Peyer's patch (tissue), 4 donors: Measurements from ENCODE around the gene DPYD. TPM values are rescaled to one million over a fixed set of nuclear protein-coding genes. Genes with fewer than 3 reads are reported as not detected.

Experiments used
- DNase-seq, 3 donors: peaks; one replicate each; pipeline ENCODE4 v3.0.0-alpha.2; 2017 to 2019
- H3K27ac ChIP-seq, 4 donors: fragments of 200-600 bp; sonication (generic); one replicate each; pipeline ENCODE4 v1.5.1; 2016 to 2019
- H3K27me3 ChIP-seq, 2 donors: fragments of 200-600 bp; sonication (generic); one replicate each; pipeline ENCODE4 v1.5.1; 2019
- H3K36me3 ChIP-seq, 3 donors: fragments of 200-600 bp; sonication (generic); one replicate each; pipeline ENCODE4 v1.5.1; 2016 to 2019
- H3K4me1 ChIP-seq, 4 donors: fragments of 200-600 bp; sonication (generic); one replicate each; pipeline ENCODE4 v1.5.1; 2016 to 2019
- H3K4me3 ChIP-seq, 4 donors: fragments of 200-600 bp; sonication (generic); 1 replicate in 3 of 4; 2 replicates in 1 of 4; pipeline ENCODE4 v1.5.1; 2016 to 2019; ENCODE audit warnings: mild to moderate bottlenecking in 1 of 4
- H3K9me3 ChIP-seq, 4 donors: fragments of 200-600 bp; sonication (generic); one replicate each; pipeline ENCODE4 v1.5.1; 2016 to 2019; ENCODE audit warnings: mild to moderate bottlenecking in 1 of 4
- POLR2A ChIP-seq, 2 donors: fragments of 450-650 bp; IDR thresholded peaks; one replicate each; pipeline ENCODE4 v1.5.1; 2017; ENCODE audit warnings: antibody characterized with exemption in 2 of 2, mild to moderate bottlenecking in 2 of 2, moderate library complexity in 2 of 2
- total RNA-seq, 4 donors: library from RNA; depleted of rRNA; stranded (reverse); fragments of >200 nt; gene quantifications; one replicate each; pipeline ENCODE4 v1.1.0, GENCODE V29; 2016
- TF ChIP-seq, protein P1 (sequence below), 6 experiments: fragments of 450-650 bp in 4 of 6; fragments of 200-600 bp in 2 of 6; sonication (generic) in 1 of 6; IDR thresholded peaks; one replicate each; pipeline ENCODE4 v1.5.1; 2017 to 2019; ENCODE audit warnings: antibody characterized with exemption in 6 of 6, mild to moderate bottlenecking in 3 of 6, moderate library complexity in 1 of 6

The DPYD gene
- total RNA-seq, 4 donors from 2014 or later = 30.8 to 39.7 (median 36.4) TPM

- no peak for DNase-seq
Measured at GRCh38 chr1:97649591-97649990, 271.2 kb downstream of the DPYD start.

DNA sequence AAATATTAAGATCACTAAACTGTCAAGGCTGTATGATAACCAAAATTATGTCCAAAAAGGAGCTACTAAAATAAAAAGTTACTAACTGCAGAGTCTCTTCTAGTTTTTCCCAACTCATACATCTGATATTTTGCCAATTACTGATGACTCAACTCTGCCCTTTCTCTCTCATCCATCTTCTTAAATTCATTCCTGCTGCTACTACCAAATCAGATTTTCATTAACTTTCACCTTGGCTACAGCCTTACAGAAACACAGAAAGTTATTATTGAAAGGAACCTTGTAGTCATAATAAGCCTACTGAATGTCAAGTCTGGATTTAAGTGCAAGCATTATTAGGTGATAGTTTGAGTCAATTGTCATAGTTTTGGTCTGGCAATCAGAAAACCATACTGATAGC, 273.1 kb downstream of the DPYD start:
- DNase-seq = no peak
- TF ChIP-seq, protein P1, sequence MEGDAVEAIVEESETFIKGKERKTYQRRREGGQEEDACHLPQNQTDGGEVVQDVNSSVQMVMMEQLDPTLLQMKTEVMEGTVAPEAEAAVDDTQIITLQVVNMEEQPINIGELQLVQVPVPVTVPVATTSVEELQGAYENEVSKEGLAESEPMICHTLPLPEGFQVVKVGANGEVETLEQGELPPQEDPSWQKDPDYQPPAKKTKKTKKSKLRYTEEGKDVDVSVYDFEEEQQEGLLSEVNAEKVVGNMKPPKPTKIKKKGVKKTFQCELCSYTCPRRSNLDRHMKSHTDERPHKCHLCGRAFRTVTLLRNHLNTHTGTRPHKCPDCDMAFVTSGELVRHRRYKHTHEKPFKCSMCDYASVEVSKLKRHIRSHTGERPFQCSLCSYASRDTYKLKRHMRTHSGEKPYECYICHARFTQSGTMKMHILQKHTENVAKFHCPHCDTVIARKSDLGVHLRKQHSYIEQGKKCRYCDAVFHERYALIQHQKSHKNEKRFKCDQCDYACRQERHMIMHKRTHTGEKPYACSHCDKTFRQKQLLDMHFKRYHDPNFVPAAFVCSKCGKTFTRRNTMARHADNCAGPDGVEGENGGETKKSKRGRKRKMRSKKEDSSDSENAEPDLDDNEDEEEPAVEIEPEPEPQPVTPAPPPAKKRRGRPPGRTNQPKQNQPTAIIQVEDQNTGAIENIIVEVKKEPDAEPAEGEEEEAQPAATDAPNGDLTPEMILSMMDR (IDR thresholded peaks at IDR 0.05) = no peak
- no peak for TF ChIP-seq POLR2A (IDR thresholded peaks at IDR 0.05)
- Histone ChIP-seq H3K4me1 (no peaks in the 10 kb centered on the region), H3K27ac (no peak overlapping the region), H3K9me3 (peaks cover 0 to 4% (median 0%) of the 10 kb centered on the region in 4 donors), H3K27me3 (no peaks in the 10 kb centered on the region), H3K4me3 (no peak overlapping the region), H3K36me3 (no peaks in the 10 kb centered on the region)

More at GRCh38 chr1:97649591-97649990, 271.2 kb downstream of the DPYD start:
- H3K9me3 ChIP-seq = peaks cover 0 to 4% (median 0%) of the 10 kb centered on the region in 4 donors
- TF ChIP-seq, protein P1 (IDR thresholded peaks at IDR 0.05) = no peak
- no peak for TF ChIP-seq POLR2A (IDR thresholded peaks at IDR 0.05)
- no peaks in the 10 kb centered on the region for H3K36me3 ChIP-seq
- no peaks in the 10 kb centered on the region for H3K4me1 ChIP-seq
- H3K27me3 ChIP-seq = no peaks in the 10 kb centered on the region
- H3K4me3 ChIP-seq = no peak overlapping the region
- no peak overlapping the region for H3K27ac ChIP-seq

- peaks cover 0 to 4% (median 0%) of the 10 kb centered on the region in 4 donors for H3K9me3 ChIP-seq
- H3K27ac ChIP-seq = no peak overlapping the region
- H3K4me3 ChIP-seq = no peak overlapping the region
- no peak for TF ChIP-seq POLR2A (IDR thresholded peaks at IDR 0.05)
- TF ChIP-seq, protein P1 (IDR thresholded peaks at IDR 0.05) = no peak
- H3K4me1 ChIP-seq = no peaks in the 10 kb centered on the region
- DNase-seq = no peak
- no peaks in the 10 kb centered on the region for H3K36me3 ChIP-seq
- no peaks in the 10 kb centered on the region for H3K27me3 ChIP-seq
Measured at GRCh38 chr1:97646071-97646470, 274.8 kb downstream of the DPYD start.

DNA sequence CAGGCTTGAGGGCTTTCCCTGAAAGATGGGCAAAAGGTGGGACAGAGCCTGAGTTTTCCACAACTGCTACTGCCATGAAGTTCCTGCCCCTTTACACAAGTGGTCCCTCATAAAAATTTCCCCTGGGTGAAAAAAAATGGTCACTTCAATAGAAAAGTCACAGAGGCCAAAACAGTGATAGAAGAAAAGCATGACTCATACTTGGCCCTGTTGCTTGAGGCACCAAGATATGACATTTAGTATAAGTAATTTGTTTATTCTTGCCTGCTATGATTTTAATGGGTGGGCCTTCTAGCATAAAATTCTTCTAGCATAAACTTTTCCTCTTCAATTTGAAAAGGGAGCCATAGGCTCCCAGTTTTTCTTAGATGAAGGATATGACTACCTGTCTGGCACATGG, 280.2 kb downstream of the DPYD start:
- no peak for DNase-seq
- no peaks in the 10 kb centered on the region for H3K4me1 ChIP-seq
- no peaks in the 10 kb centered on the region for H3K27me3 ChIP-seq
- no peak overlapping the region for H3K4me3 ChIP-seq
- H3K9me3 ChIP-seq = no peaks in the 10 kb centered on the region
- TF ChIP-seq POLR2A (IDR thresholded peaks at IDR 0.05) = no peak
- TF ChIP-seq, protein P1 (IDR thresholded peaks at IDR 0.05) = no peak
- no peak overlapping the region for H3K27ac ChIP-seq
- H3K36me3 ChIP-seq = no peaks in the 10 kb centered on the region

- H3K9me3 ChIP-seq = no peaks in the 10 kb centered on the region
- TF ChIP-seq, protein P1 (IDR thresholded peaks at IDR 0.05) = no peak
- no peak for TF ChIP-seq POLR2A (IDR thresholded peaks at IDR 0.05)
- no peaks in the 10 kb centered on the region for H3K4me1 ChIP-seq
- H3K27ac ChIP-seq = no peak overlapping the region
- H3K27me3 ChIP-seq = no peaks in the 10 kb centered on the region
- H3K4me3 ChIP-seq = no peak overlapping the region
- H3K36me3 ChIP-seq = no peaks in the 10 kb centered on the region
- DNase-seq = no peak
Measured at GRCh38 chr1:97636941-97637340, 283.9 kb downstream of the DPYD start.

- no peak for TF ChIP-seq POLR2A (IDR thresholded peaks at IDR 0.05)
- TF ChIP-seq, protein P1 (IDR thresholded peaks at IDR 0.05) = no peak
- H3K36me3 ChIP-seq = no peaks in the 10 kb centered on the region
- H3K4me3 ChIP-seq = no peak overlapping the region
- H3K27ac ChIP-seq = no peak overlapping the region
- H3K4me1 ChIP-seq = no peaks in the 10 kb centered on the region
- no peak for DNase-seq
- H3K9me3 ChIP-seq = no peaks in the 10 kb centered on the region
- H3K27me3 ChIP-seq = no peaks in the 10 kb centered on the region
Measured at GRCh38 chr1:97634758-97635157, 286.1 kb downstream of the DPYD start.
